Measurements from ENCODE around the gene HLA-DRA. TPM values are rescaled to one million over a fixed set of nuclear protein-coding genes. Genes with fewer than 3 reads are reported as not detected.
A peak's percentile ranks its signal among the peaks of the same experiment; 100 is the strongest.
"Not testable (repeated sequence)": the region's sequence is repeated elsewhere in the genome, so short reads cannot be mapped to it uniquely, and the experiment has no call there.

HLA-DRA gene
- total RNA-seq, 2 donors from 2014 or later = 244 to 342 TPM

DNA sequence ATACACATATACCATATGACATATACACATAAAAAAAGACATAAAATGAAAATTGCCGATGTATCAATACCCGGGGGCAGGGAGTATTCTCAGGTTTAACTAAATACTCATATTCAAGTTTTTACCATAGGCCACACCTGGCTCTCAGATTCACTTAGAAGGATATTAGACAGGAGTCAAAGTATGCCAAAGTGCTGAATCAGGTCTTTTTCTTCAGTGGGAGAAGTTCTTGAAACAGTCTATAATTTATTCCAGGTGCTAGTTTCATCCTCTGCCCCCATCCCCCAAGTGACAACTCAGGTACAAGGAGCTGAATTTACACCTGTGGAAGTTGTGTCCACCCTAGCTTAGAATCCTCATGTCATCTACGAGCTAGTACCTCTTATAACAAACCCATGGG, 8.5 kb upstream of the HLA-DRA start:
- Histone ChIP-seq H3K27me3 (replicated peaks; ENCODE audit: insufficient read depth) (no peaks in the 10 kb centered on the region), H3K4me3 (no peak overlapping the region), H3K36me3 (no peaks in the 10 kb centered on the region), H3K27ac (no peak overlapping the region), H3K9me3 (no peaks in the 10 kb centered on the region), H3K4me1 (ENCODE audit: control insufficient read depth in 1 of 2, low read depth in 2 of 2) (no peaks in the 10 kb centered on the region)
- DNase-seq (ENCODE audit: low spot score) (no peak), ATAC-seq (ENCODE audit: insufficient number of reproducible peaks, low FRiP score, low read depth) (no peak)
- TF ChIP-seq, protein P1, sequence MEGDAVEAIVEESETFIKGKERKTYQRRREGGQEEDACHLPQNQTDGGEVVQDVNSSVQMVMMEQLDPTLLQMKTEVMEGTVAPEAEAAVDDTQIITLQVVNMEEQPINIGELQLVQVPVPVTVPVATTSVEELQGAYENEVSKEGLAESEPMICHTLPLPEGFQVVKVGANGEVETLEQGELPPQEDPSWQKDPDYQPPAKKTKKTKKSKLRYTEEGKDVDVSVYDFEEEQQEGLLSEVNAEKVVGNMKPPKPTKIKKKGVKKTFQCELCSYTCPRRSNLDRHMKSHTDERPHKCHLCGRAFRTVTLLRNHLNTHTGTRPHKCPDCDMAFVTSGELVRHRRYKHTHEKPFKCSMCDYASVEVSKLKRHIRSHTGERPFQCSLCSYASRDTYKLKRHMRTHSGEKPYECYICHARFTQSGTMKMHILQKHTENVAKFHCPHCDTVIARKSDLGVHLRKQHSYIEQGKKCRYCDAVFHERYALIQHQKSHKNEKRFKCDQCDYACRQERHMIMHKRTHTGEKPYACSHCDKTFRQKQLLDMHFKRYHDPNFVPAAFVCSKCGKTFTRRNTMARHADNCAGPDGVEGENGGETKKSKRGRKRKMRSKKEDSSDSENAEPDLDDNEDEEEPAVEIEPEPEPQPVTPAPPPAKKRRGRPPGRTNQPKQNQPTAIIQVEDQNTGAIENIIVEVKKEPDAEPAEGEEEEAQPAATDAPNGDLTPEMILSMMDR (IDR thresholded peaks at IDR 0.05) = no peak

DNA sequence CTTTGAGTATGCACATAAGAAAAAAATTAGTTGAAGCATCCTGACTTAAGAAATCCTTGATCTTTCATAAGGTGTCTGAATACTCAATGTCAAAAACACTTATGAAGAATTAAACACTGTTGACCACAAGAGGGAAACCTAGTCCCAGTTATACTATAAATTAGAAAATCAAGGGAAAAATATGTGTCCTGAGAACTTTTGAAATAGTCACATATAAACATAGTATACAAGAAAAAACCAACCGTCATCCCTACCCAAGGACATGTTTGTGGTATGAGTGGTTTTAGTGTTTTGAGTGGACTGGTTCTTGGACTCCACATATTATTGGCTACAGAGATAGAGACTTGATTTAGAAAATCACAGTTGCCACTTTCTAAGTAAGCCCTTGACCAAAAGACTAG, 7.6 kb upstream of the HLA-DRA start:
- Histone ChIP-seq H3K4me1 (ENCODE audit: control insufficient read depth in 1 of 2, low read depth in 2 of 2) (no peaks in the 10 kb centered on the region), H3K27ac (no peak overlapping the region), H3K27me3 (replicated peaks; ENCODE audit: insufficient read depth) (no peaks in the 10 kb centered on the region), H3K9me3 (no peaks in the 10 kb centered on the region), H3K36me3 (no peaks in the 10 kb centered on the region), H3K4me3 (no peak overlapping the region)
- no peak for ATAC-seq (ENCODE audit: insufficient number of reproducible peaks, low FRiP score, low read depth)
- TF ChIP-seq, protein P1 (IDR thresholded peaks at IDR 0.05) = peak; percentile 32
- no peak for DNase-seq (ENCODE audit: low spot score)

DNA sequence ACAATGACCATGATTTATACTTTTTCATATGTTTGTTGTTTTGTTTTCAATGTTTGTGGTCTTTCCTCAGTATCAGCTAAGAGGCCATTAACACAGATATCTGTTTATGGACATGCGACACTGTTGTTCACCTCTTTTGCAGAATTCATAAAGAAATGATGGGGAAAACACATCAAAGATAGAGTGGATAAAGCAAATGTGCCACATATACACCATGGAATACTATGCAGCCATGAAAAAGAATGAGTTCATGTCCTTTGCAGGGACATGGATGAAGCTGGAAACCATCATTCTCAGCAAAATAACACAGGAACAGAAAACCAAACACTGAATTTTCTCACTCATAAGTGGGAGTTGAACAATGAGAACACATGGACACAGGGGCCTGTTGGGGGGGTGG, 5.7 kb upstream of the HLA-DRA start:
- not testable (repeated sequence) for ATAC-seq (ENCODE audit: insufficient number of reproducible peaks, low FRiP score, low read depth); H3K36me3 ChIP-seq

DNA sequence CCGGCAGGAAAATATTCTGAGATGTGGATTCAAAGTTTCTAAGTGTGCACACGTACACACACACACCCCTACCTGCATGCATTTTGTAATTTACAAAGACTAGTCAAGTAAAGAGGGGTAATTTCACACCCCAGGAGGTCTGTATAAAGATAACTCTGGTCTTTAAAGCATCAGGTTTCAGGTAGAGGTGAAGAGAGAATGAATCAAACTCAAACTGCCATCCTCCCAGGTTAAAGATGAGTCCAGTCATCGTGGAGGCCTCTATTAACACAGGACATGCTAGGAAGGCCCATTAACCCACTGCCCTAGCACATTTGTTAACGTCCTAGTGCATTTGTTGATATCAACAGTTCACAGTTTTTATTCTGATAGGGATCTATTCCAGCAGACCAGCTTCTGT, 3.5 kb upstream of the HLA-DRA start:
- Histone ChIP-seq H3K27ac (peak overlapping the region in 1 of 2 donors; percentile 41), H3K27me3 (replicated peaks; ENCODE audit: insufficient read depth) (no peaks in the 10 kb centered on the region), H3K4me1 (ENCODE audit: control insufficient read depth in 1 of 2, low read depth in 2 of 2) (no peaks in the 10 kb centered on the region), H3K36me3 (no peaks in the 10 kb centered on the region), H3K9me3 (no peaks in the 10 kb centered on the region), H3K4me3 (no peak overlapping the region)
- DNase-seq (ENCODE audit: low spot score) (no peak), ATAC-seq (ENCODE audit: insufficient number of reproducible peaks, low FRiP score, low read depth) (no peak)
- TF ChIP-seq, protein P1 (IDR thresholded peaks at IDR 0.05) = no peak

More for the DNA sequence above, 5.7 kb upstream of the HLA-DRA start:
- not testable (repeated sequence) for H3K4me1 ChIP-seq (ENCODE audit: control insufficient read depth in 1 of 2, low read depth in 2 of 2); H3K27me3 ChIP-seq (replicated peaks; ENCODE audit: insufficient read depth); H3K9me3 ChIP-seq; DNase-seq (ENCODE audit: low spot score); H3K27ac ChIP-seq; H3K4me3 ChIP-seq

DNA sequence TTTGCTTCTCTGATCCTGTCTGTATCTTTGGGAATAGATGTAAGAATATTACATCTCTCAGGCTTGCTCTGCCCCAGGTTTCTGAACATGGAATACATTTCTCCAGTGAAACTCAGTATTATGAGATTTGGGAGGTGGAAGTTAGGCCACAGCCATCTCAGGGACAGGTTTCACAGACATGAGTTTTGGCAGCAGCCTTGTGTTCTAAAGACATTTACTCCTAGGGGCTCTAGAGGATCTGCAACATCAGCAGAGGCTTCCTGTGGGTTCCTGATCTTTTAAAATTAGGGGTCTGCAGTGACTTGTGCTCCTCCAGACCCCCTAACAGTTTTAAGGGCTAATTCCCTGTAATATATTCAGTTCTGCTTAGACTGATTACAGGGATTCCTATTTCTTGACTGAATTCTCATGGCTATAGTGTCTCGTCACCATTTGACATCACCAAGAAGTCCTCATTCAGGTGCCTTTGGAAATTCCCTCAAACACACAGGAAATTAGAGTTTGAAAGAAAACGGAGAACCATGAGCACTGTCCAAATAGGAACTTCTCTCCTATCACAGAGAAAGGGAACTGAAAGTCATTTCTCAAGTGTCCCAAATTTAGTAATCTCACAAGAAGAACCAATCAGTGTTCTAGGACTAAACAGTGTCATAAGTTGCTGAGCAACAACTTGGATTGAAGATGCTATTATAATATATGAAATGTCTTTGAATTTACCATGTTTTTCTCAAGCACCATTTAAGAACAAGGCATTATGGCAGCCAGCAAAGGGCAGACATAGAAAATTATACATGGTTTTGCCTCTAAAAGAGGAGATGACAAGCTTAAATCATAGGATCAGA, 2.5 kb upstream of the HLA-DRA start:
- ATAC-seq (ENCODE audit: insufficient number of reproducible peaks, low FRiP score, low read depth) (no peak), DNase-seq (ENCODE audit: low spot score) (no peak)
- Histone ChIP-seq H3K4me3 (no peak overlapping the region), H3K36me3 (no peaks in the 10 kb centered on the region), H3K27me3 (replicated peaks; ENCODE audit: insufficient read depth) (no peaks in the 10 kb centered on the region), H3K4me1 (ENCODE audit: control insufficient read depth in 1 of 2, low read depth in 2 of 2) (no peaks in the 10 kb centered on the region), H3K27ac (peak overlapping the region in 1 of 2 donors; percentile 41), H3K9me3 (no peaks in the 10 kb centered on the region)
- TF ChIP-seq, protein P1 (IDR thresholded peaks at IDR 0.05) = no peak
